Fibroblast of upper back skin (primary cell): ENCODE data around the gene CMTM2.
"Not testable (repeated sequence)": the region's sequence is repeated elsewhere in the genome, so short reads cannot be mapped to it uniquely, and the experiment has no call there.

Experiments
- DNase-seq: peaks from one replicate; pipeline ENCODE4 v3.0.0-alpha.2; 2013

CMTM2 gene

GRCh38 chr16:66553223-66553622, 26.0 kb upstream of the CMTM2 start:
- no peak for DNase-seq

- DNase-seq: no peak
Observed at GRCh38 chr16:66554021-66554420, 25.2 kb upstream of the CMTM2 start.

DNA sequence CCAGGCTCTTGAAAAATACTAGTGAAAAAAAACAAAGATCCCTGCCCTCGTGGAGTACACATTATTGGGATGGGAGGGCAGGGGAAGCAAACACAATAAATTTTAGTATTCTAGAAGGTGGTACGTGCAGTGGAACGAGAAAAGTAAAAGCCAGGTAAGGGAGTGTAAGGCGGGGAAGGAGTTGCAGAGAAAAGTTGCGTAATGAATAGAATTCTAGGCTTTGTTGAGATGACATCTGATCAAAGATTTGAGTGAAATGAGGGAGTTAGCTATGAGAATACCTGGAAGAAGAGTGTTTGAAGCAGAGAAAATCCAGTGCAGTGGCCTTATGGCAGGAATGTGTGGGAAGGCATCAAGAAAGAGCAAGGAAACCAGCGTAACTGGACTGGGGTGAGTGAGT, 24.8 kb upstream of the CMTM2 start:
- no peak for DNase-seq

DNA sequence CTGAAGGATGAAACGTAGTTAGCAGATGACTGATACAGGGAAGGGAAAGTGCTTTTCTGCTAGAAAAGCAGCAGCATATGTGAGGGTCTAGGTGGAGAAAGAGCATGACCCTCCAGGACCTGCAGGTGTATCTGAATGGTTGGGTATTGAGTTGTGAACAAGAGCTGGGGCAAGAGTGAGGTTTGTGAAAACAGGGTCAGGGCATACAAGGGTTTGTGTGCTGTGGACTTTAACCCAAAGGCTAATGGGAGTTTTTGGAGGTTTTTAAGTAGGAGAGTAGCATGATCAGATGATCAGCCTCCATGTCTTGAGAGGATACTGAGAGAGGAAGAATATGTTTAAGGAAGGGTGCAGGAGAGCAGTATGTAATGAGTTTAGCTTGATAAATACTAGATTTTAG, 19.2 kb upstream of the CMTM2 start:
- no peak for DNase-seq

DNA sequence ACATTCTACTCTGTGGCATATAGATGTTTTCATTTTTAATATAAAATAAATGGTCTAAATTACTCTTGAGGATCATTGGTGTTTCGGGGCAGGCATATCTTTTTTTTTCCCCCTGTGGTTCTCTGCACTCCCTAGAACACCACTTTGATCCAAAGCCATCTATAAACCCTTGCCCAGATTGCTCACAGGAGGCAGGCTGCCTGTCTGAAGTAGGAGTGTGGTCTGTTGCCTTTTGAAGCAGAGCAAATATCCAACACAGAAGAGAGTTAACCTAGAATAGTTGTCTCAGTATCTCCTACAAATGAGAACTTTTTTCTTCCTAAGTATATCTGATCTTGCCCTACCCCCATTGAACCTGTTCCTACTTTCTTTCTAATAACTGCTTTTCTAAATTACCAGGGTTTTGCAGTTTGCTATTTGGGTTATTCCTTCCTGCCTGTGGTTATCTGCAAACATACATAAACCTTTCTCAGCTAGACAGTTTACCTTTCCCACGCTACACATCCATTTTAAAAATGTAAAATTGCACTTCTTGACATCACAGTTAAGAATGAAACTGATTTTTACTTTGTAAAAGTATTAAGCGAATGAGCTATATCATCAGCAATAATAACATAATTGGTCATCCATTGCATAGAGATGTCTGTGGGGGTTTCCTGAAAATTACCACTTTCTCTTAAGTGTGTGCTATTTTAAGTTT, 17.7 kb upstream of the CMTM2 start:
- no peak for DNase-seq

GRCh38 chr16:66562409-66562808, 16.9 kb upstream of the CMTM2 start:
- no peak for DNase-seq

GRCh38 chr16:66562986-66563385, 16.3 kb upstream of the CMTM2 start:
- no peak for DNase-seq

- DNase-seq: no peak
Observed at GRCh38 chr16:66563574-66564334, 15.5 kb upstream of the CMTM2 start.

DNA sequence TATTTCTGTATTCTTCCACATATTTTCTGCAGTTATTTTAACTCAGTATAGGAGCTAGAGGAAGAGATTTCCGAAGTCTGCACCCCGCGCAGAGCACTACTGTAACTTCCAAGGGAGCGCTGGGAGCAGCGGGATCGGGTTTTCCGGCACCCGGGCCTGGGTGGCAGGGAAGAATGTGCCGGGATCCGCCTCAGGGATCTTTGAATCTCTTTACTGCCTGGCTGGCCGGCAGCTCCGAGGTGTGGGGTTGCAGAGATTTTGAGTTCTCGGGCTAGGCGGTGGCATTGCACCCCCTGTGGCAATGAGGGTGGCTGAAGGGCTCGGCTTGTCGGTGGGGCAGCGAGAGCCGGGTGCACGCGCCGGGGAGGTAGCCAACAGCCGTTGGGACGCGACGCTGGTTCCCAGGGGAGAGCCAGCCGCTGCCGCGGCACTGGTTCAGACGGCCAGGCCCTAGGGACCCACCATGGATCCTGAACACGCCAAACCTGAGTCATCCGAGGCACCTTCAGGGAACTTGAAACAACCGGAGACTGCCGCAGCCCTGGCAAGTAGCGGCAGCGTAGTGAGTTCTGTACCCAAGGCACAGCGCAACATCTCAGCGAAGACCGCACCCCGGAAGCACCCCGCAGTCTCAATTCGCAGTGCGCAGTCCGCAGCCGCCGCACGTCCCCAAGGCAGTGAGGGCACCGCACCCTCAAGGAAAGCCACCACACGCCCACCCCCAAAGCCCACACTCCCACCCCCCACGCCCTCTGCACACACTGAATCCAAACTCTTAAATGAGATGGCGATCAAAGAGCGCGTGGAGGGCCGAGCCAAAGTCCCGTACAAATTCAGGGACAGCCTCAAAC, 13.0 kb upstream of the CMTM2 start, which contains the start of gene CMTM1:
Gene CMTM1 (plus strand): TSS at position 389 of the 851 bp plus-strand sequence. CDS start 75 bp downstream, at position 464.
- no peak for DNase-seq

DNA sequence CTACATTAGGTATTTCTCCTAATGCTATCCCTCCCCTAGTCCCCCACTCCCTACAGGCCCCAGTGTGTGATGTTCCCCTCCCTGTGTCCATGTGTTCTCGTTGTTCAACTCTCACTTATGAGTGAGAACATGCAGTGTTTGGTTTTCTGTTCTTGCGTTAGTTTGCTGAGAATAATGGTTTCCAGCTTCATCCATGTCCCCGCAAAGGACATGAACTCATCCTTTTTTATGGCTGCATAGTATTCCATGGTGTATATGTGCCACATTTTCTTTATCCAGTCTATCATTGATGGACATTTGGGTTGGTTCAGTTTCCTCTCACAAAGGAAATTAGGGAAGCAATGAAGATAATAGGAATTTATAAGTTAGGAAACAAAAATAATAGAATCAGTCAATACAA, 12.0 kb upstream of the CMTM2 start:
- DNase-seq: not testable (repeated sequence)

DNA sequence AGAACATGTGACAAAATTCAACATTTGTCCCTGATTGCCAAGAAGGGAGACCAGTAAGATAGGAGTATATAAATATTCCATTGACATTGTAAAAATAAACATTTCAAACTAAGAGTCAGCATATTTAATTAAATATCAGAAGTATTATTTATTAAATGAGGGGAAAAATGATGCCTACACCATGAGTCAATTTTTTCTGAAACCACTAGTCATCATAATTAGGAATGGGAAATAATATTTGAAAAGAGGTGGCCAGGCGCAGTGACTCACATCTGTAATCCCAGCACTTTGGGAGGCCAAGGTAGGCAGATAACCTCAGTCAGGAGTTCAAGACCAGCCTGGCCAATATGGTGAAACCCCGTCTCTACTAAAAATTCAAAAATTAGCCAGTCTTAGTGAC, 10.9 kb upstream of the CMTM2 start:
- DNase-seq: peak; percentile 24

GRCh38 chr16:66569131-66569530, 10.1 kb upstream of the CMTM2 start:
- peak; percentile 38 for DNase-seq

GRCh38 chr16:66569827-66570405, 9.3 kb upstream of the CMTM2 start:
- peak; percentile 66 for DNase-seq

- DNase-seq: no peak
Observed at GRCh38 chr16:66572356-66572755, 6.9 kb upstream of the CMTM2 start.

DNA sequence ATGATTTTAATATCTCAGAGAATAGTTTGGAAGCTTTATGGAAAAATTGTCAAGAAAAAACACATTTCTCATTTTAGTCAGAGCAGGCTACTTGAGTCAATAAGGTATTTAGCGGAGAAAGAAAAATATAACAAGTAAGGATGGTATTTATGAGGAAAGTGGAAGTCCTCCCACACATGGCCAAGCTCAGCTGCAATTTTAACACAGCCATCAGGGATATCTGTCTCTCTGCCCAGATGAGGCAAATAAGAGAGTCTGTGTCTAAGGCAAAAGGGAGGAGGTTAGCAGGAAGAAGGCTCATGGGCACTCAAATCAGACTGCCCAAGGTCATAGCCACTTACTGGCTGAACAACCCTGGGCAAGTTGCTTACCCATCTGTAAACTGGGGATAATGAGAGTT, 5.2 kb upstream of the CMTM2 start:
- no peak for DNase-seq

- DNase-seq: no peak
Observed at GRCh38 chr16:66574531-66574930, 4.7 kb upstream of the CMTM2 start.

DNA sequence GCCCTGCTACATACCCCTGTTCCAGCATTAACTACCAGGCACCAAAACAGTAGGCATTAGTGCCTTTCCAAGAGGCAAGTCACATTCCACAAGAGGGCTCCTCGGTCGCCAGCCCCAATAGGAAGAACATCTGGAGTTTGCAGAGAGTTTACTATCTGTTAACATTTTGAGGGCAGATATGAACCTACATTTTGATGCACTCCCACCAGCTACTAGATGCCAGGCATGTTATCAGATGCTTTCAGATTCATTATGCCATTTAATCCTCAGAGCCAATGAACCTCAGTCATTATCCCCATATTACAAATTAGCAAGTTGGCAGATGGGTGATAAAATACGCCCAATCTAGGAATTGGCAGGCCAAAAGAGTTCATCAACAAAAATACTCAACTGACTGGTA, 4.2 kb upstream of the CMTM2 start:
- no peak for DNase-seq

DNA sequence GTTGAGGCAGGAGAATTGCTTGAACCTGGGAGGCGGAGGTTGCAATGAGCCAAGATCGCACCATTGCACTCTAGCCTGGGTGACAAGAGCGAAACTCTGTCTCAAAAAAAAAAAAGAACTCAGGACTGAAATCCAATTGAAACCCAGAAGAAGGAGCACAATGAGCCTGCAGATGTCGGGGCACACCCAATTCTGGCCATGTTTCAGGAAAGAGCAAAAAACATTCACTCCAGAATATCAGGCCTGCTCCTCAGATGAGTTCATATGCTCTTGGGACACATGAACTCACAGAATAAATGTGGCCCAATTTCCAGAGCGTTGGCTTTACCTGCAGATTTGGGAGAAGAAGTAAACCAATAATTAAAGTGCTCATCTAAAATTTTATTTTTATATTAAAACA, 3.0 kb upstream of the CMTM2 start:
- DNase-seq: no peak

- peak; percentile 79 for DNase-seq
Observed at GRCh38 chr16:66580605-66581209, 1.4 kb downstream of the CMTM2 start.

GRCh38 chr16:66581246-66581952, 2.1 kb downstream of the CMTM2 start:
- DNase-seq: no peak

GRCh38 chr16:66585481-66586239, 6.4 kb downstream of the CMTM2 start:
- DNase-seq: no peak
